Measurements from ENCODE around the gene TAF4B.

GRCh38 chr18:26287644-26288043, 61.4 kb downstream of the TAF4B start:
- TF ChIP-seq CTCF (conservative IDR thresholded peaks at IDR 0.05; ENCODE audit: low read length) (no peak), EZH2phosphoT487 (IDR thresholded peaks at IDR 0.05; ENCODE audit: borderline replicate concordance, low read depth, low read length) (no peak)

Data from OCI-LY7 (cell line).